Measurements from ENCODE around the gene TMX4.

Gene TMX4, protein sequence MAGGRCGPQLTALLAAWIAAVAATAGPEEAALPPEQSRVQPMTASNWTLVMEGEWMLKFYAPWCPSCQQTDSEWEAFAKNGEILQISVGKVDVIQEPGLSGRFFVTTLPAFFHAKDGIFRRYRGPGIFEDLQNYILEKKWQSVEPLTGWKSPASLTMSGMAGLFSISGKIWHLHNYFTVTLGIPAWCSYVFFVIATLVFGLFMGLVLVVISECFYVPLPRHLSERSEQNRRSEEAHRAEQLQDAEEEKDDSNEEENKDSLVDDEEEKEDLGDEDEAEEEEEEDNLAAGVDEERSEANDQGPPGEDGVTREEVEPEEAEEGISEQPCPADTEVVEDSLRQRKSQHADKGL

DNA sequence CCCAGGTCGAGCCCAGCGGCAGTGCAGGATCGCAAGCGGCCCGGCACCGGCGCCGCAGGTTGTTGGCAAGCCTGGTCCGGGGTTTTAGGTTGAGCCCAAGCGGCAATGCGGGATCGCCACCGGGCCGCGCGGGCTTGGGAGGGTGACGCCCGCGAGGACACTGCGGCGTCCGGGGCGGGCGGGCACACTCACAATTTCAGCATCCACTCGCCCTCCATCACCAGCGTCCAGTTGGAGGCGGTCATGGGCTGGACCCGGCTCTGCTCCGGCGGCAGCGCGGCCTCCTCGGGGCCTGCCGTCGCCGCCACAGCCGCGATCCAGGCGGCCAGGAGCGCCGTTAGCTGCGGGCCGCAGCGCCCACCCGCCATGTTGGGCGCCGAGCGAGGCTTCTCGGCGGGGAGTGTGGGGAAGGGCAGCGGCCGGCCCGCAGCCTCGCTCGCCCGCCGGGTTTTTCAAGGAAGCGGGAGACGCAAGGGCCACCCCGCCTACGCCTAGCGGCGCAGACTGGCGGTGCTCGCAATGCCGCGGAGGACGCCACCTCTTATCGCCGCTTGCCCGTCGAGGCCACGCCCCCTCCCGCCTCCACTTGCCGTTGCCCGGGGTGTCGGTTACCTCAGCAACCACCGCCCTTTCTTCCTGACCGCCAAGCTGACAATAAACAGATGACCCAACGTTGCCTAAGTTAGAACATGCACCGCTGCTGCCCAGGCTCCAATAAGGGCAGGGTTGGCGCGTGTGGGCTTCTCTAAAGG lies at the start of gene TMX4:
TSS of gene TMX4 (minus strand) at position 516 of the 752 bp plus-strand sequence. CDS start at position 368, 148 bp downstream.
- Histone ChIP-seq H3K36me3 (ENCODE audit: control insufficient read depth in 2 of 2, insufficient read depth in 1 of 2, low read length in 2 of 2) (no peaks in the 10 kb centered on the region), H3K27ac (ENCODE audit: extremely low read depth, low read depth, low read length) (peak within 1 kb of the TSS; percentile 95), H3K4me3 (ENCODE audit: low read depth, low read length) (peak within 1 kb of the TSS; percentile 81), H3K4me1 (ENCODE audit: control insufficient read depth, insufficient read depth, low read length) (peaks cover 11% of the 10 kb centered on the region; the same call in 1 of the 2 replicates), H3K9me3 (ENCODE audit: control insufficient read depth, insufficient read depth, low read depth, low read length) (no peaks in the 10 kb centered on the region)
- ChIA-PET CTCF (interaction anchor here (0.6 to 0.8 kb wide), 3 partner anchors 20 to 76 kb away, joined by 3 to 4 read pairs (median 3); no protein-coding TSS in a partner anchor), POLR2A (interaction anchor here (0.6 to 0.9 kb wide), 4 partner anchors 83 to 1118 kb away, joined by 3 to 5 read pairs (median 4); no protein-coding TSS in a partner anchor)
- no peak for TF ChIP-seq ZNF843 (tag by site-specific recombination; IDR thresholded peaks at IDR 0.05)
- no peak for TF ChIP-seq ZNF623 (tag by site-specific recombination; IDR thresholded peaks at IDR 0.05)
- TF ChIP-seq ZBTB8A (tag by site-specific recombination; IDR thresholded peaks at IDR 0.05), result peak; percentile 74
- 0 out of 2 replicates have a peak, but pooled peaks have one; percentile 70 for TF ChIP-seq ZNF561 (tag by site-specific recombination; IDR thresholded peaks at IDR 0.05; ENCODE audit: borderline replicate concordance)
- TF ChIP-seq, protein P1, sequence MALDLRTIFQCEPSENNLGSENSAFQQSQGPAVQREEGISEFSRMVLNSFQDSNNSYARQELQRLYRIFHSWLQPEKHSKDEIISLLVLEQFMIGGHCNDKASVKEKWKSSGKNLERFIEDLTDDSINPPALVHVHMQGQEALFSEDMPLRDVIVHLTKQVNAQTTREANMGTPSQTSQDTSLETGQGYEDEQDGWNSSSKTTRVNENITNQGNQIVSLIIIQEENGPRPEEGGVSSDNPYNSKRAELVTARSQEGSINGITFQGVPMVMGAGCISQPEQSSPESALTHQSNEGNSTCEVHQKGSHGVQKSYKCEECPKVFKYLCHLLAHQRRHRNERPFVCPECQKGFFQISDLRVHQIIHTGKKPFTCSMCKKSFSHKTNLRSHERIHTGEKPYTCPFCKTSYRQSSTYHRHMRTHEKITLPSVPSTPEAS (tag by site-specific recombination; IDR thresholded peaks at IDR 0.05), result no peak
- TF ChIP-seq, protein P2, sequence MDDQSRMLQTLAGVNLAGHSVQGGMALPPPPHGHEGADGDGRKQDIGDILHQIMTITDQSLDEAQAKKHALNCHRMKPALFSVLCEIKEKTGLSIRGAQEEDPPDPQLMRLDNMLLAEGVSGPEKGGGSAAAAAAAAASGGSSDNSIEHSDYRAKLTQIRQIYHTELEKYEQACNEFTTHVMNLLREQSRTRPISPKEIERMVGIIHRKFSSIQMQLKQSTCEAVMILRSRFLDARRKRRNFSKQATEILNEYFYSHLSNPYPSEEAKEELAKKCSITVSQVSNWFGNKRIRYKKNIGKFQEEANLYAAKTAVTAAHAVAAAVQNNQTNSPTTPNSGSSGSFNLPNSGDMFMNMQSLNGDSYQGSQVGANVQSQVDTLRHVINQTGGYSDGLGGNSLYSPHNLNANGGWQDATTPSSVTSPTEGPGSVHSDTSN (CRISPR knock-in tag; IDR thresholded peaks at IDR 0.05), result peak; percentile 94
- TF ChIP-seq ZNF157 (tag by site-specific recombination; IDR thresholded peaks at IDR 0.05), result no peak
- no peak for TF ChIP-seq ZNF610 (tag by site-specific recombination; IDR thresholded peaks at IDR 0.05; ENCODE audit: borderline replicate concordance)
- TF ChIP-seq ZNF776 (tag by site-specific recombination; IDR thresholded peaks at IDR 0.05; ENCODE audit: borderline replicate concordance), result no peak
- TF ChIP-seq, protein P3, sequence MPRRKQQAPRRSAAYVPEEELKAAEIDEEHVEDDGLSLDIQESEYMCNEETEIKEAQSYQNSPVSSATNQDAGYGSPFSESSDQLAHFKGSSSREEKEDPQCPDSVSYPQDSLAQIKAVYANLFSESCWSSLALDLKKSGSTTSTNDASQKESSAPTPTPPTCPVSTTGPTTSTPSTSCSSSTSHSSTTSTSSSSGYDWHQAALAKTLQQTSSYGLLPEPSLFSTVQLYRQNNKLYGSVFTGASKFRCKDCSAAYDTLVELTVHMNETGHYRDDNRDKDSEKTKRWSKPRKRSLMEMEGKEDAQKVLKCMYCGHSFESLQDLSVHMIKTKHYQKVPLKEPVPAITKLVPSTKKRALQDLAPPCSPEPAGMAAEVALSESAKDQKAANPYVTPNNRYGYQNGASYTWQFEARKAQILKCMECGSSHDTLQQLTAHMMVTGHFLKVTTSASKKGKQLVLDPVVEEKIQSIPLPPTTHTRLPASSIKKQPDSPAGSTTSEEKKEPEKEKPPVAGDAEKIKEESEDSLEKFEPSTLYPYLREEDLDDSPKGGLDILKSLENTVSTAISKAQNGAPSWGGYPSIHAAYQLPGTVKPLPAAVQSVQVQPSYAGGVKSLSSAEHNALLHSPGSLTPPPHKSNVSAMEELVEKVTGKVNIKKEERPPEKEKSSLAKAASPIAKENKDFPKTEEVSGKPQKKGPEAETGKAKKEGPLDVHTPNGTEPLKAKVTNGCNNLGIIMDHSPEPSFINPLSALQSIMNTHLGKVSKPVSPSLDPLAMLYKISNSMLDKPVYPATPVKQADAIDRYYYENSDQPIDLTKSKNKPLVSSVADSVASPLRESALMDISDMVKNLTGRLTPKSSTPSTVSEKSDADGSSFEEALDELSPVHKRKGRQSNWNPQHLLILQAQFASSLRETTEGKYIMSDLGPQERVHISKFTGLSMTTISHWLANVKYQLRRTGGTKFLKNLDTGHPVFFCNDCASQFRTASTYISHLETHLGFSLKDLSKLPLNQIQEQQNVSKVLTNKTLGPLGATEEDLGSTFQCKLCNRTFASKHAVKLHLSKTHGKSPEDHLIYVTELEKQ (tag by site-specific recombination; IDR thresholded peaks at IDR 0.05; ENCODE audit: borderline replicate concordance), result no peak
- TF ChIP-seq ZNF658 (tag by site-specific recombination; IDR thresholded peaks at IDR 0.05), result no peak
- no peak for TF ChIP-seq ZNF138 (tag by site-specific recombination; IDR thresholded peaks at IDR 0.05; ENCODE audit: borderline replicate concordance)
- TF ChIP-seq TCF7L2 (IDR thresholded peaks at IDR 0.05; ENCODE audit: borderline replicate concordance, low read depth, low read length), result peak; percentile 92
- no peak for TF ChIP-seq ZBTB48 (tag by site-specific recombination; IDR thresholded peaks at IDR 0.05)
- TF ChIP-seq, protein P4, sequence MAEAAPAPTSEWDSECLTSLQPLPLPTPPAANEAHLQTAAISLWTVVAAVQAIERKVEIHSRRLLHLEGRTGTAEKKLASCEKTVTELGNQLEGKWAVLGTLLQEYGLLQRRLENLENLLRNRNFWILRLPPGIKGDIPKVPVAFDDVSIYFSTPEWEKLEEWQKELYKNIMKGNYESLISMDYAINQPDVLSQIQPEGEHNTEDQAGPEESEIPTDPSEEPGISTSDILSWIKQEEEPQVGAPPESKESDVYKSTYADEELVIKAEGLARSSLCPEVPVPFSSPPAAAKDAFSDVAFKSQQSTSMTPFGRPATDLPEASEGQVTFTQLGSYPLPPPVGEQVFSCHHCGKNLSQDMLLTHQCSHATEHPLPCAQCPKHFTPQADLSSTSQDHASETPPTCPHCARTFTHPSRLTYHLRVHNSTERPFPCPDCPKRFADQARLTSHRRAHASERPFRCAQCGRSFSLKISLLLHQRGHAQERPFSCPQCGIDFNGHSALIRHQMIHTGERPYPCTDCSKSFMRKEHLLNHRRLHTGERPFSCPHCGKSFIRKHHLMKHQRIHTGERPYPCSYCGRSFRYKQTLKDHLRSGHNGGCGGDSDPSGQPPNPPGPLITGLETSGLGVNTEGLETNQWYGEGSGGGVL (tag by site-specific recombination; IDR thresholded peaks at IDR 0.05), result peak; percentile 28; the same call in 1 of the 2 replicates
- TF ChIP-seq MZF1 (tag by site-specific recombination; IDR thresholded peaks at IDR 0.05; ENCODE audit: borderline replicate concordance), result no peak
- no peak for TF ChIP-seq KLF16 (tag by site-specific recombination; IDR thresholded peaks at IDR 0.05)
- no peak for TF ChIP-seq ZNF785 (tag by site-specific recombination; IDR thresholded peaks at IDR 0.05)
- TF ChIP-seq, protein P5, sequence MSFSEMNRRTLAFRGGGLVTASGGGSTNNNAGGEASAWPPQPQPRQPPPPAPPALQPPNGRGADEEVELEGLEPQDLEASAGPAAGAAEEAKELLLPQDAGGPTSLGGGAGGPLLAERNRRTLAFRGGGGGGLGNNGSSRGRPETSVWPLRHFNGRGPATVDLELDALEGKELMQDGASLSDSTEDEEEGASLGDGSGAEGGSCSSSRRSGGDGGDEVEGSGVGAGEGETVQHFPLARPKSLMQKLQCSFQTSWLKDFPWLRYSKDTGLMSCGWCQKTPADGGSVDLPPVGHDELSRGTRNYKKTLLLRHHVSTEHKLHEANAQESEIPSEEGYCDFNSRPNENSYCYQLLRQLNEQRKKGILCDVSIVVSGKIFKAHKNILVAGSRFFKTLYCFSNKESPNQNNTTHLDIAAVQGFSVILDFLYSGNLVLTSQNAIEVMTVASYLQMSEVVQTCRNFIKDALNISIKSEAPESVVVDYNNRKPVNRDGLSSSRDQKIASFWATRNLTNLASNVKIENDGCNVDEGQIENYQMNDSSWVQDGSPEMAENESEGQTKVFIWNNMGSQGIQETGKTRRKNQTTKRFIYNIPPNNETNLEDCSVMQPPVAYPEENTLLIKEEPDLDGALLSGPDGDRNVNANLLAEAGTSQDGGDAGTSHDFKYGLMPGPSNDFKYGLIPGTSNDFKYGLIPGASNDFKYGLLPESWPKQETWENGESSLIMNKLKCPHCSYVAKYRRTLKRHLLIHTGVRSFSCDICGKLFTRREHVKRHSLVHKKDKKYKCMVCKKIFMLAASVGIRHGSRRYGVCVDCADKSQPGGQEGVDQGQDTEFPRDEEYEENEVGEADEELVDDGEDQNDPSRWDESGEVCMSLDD (tag by site-specific recombination; IDR thresholded peaks at IDR 0.05), result no peak
- no peak for TF ChIP-seq ZNF621 (tag by site-specific recombination; IDR thresholded peaks at IDR 0.05)
- TF ChIP-seq ZNF548 (tag by site-specific recombination; IDR thresholded peaks at IDR 0.05), result no peak
- no peak for TF ChIP-seq SCRT2 (tag by site-specific recombination; IDR thresholded peaks at IDR 0.05)
- TF ChIP-seq, protein P6, sequence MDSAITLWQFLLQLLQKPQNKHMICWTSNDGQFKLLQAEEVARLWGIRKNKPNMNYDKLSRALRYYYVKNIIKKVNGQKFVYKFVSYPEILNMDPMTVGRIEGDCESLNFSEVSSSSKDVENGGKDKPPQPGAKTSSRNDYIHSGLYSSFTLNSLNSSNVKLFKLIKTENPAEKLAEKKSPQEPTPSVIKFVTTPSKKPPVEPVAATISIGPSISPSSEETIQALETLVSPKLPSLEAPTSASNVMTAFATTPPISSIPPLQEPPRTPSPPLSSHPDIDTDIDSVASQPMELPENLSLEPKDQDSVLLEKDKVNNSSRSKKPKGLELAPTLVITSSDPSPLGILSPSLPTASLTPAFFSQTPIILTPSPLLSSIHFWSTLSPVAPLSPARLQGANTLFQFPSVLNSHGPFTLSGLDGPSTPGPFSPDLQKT (IDR thresholded peaks at IDR 0.05; ENCODE audit: borderline replicate concordance, low read depth, low read length), result no peak

Data from HEK293 (cell line).